Panc1 (cell line): ENCODE measurements around the gene S100A5.

ENCODE experiments used
- CTCF ChIP-seq: fragments of 450-650 bp; IDR thresholded peaks from 2 replicates; pipeline ENCODE4 v1.5.1; 2017; ENCODE audit warnings: mild to moderate bottlenecking
- POLR2AphosphoS5 ChIP-seq: IDR thresholded peaks from 2 replicates; pipeline ENCODE4 v1.6.1; 2012; ENCODE audit warnings: mild to moderate bottlenecking, low read depth, low read length, moderate library complexity
- REST ChIP-seq, 2 experiments: IDR thresholded peaks; 2 replicates each; pipeline ENCODE4 v1.6.1; 2011 to 2012; ENCODE audit warnings: low read depth in 2 of 2, control low read depth in 1 of 2, low read length in 1 of 2, mild to moderate bottlenecking in 1 of 2, moderate library complexity in 1 of 2; ENCODE audit not compliant: insufficient read depth in 1 of 2

GRCh38 chr1:153546371-153546770, 5.6 kb upstream of the S100A5 start:
- TF ChIP-seq POLR2AphosphoS5 (no peak), CTCF (no peak), REST (IDR thresholded peaks at IDR 0.05; ENCODE audit: insufficient read depth in 1 of 2, low read depth in 2 of 2, low read length in 1 of 2) (no peak)
